ENCODE measurements around the gene HMGCL.
"Not testable (repeated sequence)": the region's sequence is repeated elsewhere in the genome, so short reads cannot be mapped to it uniquely, and the experiment has no call there.

Gene HMGCL

DNA sequence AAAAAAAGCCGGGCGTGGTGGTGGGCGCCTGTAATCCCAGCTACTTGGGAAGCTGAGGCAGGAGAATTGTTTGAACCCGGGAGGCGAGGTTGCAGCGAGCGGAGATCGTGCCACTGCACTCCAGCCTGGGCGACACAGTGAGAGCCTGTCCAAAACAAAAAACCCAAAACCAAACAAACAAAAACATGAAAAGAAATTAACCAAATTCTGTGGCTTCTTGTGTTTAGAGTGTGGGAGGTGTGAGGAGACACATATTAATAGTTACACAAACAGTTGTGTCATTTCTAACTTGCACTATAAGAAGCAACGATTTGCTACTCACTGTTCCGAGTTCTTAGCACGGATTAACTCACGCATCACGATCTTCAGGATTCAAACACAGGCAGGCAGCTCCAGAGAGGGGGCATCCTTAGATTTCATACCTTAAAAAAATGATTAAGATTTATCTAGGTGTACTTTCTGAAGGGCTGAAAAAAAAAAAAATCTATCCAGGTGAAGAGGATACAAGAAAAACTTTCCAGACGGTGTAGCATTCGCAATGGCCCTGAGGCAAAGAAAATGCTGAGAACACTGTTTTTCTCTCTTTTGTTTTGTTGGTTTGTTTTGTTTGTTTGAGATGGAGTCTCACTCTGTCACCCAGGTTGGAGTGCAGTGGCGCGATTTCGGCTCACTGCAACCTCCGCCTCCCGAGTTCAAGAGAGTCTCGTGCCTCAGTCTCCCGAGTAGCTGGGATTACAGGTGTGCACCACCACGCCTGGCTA lies 713 bp upstream of the HMGCL start:
- DNase-seq, result no peak

DNA sequence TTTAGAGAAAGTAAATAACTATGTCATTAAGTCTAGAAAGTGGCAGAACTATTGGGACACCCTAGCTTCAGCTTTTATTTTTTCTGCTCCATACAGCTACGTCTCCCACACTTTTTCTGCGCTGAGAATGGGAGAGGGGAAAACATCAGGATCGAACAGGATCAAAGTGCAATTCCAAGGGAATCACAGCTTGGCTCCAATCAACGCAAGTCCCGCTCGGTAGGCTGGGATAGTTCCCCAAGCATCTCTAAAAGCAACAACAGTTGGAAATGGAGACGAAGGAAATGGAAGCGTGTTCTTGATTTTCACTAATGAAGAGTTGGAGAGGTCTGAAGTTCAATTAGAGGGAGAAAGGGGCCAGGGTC lies 536 bp downstream of the HMGCL start:
- DNase-seq, result no peak

DNA sequence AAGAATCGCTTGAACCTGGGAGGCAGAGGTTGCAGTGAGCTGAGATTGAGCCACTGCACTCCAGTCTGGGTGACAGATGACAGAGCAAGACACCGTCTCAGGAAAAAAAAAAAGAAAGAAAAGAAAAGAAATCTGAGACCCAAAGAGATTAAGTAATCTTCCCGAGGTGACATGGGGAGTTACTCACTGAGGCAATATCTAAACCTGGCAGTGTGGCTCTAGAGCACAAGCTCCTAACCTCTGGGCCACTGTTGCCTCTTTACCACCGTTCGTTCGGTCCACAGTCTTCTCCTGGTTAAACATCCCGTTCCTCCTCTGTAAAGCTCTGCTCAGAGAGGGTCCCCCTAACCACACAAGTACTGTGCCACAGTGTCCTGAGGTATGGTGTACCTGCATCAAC lies 1.5 kb downstream of the HMGCL start:
- DNase-seq, result no peak

DNA sequence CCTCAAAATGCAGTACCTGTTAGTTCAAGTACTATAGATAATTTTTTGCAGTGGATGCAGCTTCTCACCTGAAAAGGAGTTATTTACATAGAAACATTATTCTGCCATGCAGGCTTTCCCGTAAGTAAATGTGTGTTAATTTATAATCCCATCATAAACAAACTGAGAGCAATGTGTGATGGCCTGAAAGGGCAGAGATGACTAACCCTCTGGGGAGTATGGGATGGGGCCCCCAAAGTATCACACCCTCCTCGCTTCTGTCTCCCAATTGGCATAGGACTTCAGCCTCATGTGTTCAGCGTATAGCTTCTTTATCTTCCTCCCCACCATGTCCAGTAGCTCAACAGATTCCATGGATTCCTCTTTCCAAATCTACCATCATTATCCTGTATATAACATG lies 7.6 kb downstream of the HMGCL start:
- DNase-seq, result no peak

DNA sequence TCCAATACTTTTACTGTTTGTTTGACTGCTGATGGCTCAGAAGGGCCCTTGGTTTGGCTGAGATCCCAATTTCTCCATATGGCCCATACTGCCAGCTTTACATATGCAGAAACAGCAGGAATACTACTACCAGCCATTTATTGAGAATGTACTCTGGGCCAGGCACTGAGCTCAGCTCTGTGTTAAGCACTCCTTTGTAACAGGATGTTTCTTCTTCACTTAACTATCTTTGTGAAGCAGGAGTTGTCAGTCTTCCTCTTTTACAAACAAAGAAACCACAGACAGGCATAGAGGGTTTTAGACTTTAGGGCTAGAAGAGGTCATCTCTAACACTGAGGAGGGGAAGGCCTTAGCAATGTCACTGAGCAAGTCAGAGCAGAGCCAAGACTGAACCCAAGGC lies 8.3 kb downstream of the HMGCL start:
- no peak for DNase-seq

DNA sequence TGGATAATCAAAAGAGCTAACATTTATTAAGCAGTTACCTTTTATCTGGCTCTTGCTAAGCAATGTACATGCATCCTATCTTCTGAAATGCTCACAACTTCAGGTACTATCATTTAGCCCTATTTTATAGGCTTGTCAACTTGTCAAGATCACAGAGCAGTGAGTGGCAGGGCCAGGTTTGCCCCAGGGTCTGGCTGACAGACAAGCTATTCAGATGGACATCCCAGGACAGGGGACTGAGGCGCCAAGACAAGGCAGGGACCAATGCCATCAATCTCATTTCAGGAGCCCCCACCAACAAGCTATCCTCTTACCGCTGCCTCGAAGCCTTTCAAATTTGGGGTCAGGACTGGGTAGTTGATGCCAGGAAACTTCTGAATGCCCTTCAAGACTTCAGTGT lies 8.9 kb downstream of the HMGCL start:
- no peak for DNase-seq

DNA sequence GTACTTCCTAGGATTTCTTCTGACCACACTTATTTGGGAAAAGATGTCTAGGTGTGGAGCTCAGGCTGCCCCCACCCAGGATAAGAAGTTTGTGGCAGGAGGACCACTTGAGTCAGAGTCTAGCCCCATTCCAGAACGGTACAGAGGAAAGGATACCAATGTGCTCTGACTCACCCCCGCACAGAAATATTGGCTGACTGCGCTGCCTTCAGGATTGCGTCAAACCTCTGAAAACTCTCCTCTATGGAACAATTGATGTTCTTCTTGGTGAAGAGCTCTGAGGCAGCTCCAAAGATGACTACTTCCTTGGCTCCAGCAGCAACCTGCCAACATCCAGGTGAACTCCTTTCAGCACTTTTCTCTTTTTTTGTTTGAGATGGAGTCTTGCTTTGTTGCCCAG lies 11.2 kb downstream of the HMGCL start:
- DNase-seq, result no peak

DNA sequence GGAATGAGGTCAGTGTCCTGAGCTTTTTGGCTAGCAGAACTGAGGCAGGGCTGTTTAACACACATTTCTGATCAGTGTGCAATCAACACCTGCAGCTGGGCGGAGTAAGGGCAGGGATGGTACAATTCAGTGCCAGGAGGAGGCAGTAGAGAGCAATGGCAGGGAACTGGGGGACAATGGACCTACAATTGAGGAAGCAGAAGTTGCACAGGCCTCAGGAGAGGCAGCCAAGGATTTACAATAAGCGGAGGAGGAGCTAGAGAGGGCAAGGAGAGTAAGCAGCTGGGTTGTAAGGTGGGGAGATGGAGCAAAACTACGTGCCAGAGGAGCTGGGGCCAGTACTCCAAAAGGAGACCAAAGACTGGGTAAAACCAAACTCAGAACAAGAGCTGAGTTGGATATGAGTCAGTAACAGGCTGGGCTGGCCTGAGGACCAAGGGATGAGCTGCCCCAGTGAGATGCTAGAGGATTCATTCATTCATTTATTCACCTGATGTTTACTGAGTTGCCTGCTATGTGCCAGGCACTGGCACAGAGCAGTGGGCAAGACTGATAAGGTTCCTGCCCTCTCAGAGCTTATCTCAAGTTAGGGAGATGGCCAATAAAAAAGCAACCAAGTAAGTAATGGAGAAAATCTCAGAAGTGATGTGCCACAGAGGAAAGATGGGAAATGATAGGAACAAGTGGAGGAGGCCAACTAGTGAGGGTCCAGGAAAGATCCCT lies 14.2 kb downstream of the HMGCL start:
- DNase-seq, result peak in 2 of 3 experiments; percentile 5 to 14

DNA sequence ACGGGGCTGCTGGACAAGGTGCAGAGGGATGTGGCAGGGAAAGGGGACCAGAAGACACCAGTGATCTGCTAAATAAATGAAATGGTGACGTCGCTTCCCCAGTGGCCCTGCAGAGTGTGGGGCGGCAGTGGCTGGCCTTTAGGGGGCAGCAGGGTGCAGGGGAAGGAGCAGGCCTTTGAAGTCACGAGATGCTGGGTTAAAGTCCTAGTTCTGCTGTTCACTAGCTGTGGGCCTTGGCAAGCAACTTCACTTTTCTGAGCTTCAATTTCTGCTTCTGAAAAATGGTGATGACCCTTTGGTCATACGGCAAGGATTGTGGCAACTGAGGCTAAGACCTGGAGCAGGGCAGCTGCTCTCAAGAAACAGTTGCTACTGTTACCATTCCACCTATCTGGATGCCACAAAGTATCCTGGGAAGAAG lies 15.5 kb downstream of the HMGCL start:
- peak; percentile 36 to 58 (median 52) for DNase-seq

DNA sequence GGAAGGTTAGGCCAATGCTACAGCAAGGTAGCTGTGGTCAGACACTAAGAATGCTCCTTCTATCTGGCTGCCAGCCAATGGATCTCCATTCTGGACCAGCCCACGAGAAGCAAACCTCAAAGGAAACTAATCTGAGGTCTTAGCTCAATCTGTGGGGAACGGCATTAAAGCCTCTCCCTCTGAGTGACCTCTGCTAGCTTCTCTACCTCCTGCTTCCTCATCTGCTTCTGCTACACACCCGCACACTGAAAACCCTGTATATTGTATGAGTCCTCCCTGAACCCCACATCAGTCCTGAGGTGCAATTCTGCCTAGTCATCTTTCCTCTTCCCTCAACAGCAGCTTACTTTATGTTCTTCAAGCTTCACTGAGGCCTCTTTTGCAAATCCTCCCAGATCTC lies 17.8 kb downstream of the HMGCL start:
- DNase-seq, result no peak

DNA sequence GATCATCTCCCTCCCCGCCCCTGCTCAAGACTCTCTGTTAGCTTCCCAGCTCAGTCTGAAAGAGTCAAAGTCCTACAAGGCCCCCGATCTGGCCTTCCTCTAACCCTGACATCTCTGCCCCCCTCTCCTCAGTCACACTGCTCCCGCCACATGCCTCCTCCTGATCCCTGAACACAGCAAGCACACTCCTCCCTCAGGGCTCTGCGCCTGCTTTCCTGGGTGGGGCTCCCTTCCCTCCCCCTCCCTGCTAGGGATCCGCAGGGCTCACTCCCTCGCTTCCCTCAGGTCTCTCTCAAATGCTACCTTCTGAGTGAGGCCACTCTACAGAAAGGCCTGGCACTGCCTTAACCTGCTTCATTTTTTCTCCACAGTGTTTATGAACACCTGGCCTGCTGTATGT lies 18.9 kb downstream of the HMGCL start:
- no peak for DNase-seq

DNA sequence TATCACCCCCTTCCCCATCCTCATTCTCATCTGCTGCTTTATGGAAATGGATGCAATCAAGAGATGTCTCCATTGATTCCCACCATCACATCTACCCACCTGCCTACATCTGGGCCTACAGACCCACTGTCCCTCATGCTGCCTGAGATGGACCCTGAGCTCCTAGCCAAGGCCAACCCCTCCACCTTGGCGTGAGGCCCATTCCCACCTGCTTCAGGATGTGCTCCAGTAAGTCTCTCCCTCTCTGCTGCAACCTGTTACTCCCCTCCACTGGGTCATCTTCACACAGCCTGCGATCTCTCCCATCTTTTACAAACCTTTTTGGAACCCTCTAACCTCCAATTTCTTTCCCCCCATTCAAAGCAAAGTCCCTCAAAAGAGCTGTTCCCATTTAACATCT lies 20.2 kb downstream of the HMGCL start:
- no peak for DNase-seq

DNA sequence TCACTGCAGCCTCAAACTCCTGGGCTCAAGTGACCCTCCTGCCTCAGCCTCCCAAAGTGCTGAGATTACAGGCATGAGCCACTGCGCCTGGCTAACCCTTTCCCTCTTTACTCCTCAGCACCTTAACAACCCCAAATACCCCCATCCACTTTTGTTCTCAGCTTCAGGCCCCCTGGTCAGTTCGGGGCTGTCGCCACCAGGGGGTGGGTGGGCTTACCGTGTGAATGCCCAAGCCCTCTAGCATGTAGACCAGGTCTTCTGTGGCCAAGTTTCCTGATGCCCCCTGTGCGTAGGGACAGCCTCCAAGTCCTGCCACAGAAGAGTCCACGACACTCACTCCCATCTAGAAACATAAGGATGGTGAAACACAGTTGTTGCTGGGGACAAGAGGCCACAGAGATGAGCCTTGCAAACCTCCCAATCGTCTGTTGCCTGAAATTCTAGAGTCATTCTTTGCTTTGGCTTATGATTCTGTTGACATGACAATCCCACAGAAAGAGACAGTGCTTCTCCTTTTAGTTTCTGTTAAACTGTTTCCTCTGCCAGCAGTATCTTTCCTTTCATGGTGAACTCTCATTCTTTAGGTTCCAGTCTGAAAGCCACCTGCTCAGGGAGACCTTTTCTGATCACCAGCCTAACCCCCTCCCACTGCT lies 20.9 kb downstream of the HMGCL start:
- DNase-seq, result no peak

DNA sequence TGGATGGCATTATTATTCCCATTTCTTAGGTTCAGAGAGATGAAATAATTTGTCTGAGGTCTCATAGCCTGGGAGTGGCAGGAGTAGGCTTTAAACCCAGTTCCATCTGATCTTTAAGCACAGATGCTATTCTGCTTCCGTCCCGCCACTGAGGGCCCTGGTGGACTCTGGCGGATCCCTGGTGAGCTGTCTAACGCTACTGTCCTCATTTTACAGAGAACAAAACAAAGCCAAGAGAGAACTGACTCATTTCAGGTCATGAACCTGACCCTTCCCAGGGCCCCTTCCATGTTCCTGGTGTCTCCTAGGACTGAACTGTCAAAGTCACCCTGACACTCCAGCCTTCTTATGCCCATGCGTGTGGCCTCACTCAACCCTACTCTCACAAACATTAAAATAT lies 21.6 kb downstream of the HMGCL start:
- no peak for DNase-seq

DNA sequence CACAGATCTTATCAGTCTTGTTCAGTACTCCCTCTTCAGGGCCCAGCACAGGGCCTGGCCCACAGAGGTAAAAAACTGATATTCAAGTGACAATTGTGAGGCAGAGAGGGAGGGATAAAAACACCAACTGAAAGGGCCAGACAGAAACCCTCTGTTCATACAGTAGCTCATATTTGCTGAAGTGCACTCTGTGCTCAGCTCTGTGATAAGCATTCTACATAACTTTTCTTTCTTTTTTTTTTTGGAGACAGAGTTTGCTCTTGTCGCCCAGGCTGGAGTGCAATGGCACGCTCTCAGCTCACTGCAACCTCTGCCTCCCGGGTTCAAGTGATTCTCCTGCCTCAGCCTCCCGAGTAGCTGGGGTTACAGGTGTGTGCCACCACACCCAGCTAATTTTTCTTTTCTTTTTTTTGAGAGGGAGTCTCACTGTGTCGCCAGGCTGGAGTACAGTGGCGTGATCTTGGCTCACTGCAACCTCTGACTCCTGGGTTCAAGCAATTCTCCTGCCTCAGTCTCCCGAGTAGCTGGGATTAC lies 22.4 kb downstream of the HMGCL start:
- not testable (repeated sequence) for DNase-seq

DNA sequence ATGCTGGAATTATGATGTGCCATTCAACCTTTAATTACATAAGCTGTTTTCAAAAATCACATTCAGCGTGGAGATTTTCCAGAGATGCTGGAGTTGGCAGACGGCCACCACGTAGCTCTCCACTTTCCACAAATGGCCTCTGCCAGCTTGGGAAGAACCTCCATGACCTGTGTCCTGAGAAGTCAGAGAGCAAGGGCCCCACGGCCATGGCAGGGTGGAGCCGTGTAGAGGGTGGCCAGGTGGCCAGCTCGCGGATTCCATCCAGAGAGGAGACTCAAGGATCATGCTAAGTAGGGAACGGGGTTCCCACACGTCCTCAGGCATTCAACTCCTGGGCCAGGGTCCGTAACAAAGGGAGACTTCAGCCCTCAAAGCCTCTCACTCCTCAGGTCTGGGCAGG lies 23.4 kb downstream of the HMGCL start:
- peak in 1 of 3 experiments; percentile 56 for DNase-seq

DNA sequence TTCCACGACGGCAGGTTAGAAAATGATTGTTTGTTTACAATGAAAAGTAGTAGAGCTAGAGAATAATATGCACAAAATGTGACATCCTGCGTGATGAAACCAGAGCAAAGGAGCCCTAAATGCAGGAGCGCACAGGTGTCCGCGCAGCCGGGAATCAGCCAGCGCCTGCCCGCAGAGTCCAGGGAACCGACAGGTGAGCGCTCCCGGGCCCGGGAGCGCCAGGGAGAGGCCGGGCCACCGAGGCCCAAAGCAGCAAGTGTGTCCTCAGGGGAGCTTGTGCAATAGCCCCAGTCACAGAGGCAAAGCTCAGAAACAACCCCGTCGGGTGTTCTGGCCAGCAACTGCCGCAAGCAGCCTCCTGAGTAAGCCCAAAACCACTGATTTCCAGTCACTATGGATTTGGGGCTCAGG lies 23.9 kb downstream of the HMGCL start:
- peak in 2 of 3 experiments; percentile 27 to 65 for DNase-seq

DNA sequence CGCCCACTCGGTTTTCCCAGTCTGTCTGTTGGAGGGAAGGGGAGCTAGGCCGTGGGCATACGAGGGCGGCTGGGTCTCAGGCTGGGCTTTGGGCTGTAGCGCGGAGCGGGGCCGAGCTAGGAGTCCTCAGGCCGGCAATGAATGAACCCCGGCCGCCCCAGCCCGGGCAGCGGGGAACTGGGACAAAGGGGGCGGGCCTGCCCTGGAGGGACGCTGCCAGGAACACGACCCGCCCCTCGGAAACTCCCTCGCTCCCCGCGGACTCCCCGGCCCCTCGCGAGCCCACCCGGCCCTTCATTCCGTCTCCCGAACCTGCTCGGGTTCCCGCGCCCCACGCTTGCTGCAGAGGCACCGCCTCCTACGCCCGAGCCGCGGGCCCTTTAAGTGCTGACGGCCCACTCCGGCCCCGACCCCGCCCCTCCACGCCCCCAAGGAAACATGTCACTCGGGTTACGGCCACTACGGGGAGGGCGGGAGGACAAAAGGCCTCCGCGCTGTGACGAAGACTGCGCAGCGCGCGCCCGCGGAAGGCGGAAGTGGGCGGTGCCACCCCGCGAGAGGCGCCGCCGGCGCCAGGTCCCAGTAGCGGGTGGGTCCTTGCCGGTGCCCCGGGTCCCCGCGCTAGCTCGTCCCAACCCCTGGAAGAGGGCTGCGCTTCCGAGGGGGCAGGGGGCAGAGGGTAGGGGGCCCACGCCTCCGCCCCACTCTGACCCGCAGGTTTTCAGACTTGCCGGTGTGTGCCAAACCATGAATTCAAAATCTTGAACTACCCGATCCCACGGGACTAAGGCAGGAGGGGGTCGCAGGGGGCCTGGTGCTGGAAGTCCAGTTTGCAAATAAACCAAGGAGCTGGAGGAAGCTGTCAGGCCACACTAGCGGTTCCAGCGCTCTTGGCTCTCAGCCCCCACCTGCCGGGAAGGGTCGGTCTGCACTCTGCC lies 24.6 kb downstream of the HMGCL start, which contains the start of gene GALE:
TSS of gene GALE (minus strand) at position 355 of the 938 bp plus-strand sequence. CDS start 1,747 bp downstream, outside the sequence.
- DNase-seq, result peak; percentile 94 to 96 (median 95)

DNA sequence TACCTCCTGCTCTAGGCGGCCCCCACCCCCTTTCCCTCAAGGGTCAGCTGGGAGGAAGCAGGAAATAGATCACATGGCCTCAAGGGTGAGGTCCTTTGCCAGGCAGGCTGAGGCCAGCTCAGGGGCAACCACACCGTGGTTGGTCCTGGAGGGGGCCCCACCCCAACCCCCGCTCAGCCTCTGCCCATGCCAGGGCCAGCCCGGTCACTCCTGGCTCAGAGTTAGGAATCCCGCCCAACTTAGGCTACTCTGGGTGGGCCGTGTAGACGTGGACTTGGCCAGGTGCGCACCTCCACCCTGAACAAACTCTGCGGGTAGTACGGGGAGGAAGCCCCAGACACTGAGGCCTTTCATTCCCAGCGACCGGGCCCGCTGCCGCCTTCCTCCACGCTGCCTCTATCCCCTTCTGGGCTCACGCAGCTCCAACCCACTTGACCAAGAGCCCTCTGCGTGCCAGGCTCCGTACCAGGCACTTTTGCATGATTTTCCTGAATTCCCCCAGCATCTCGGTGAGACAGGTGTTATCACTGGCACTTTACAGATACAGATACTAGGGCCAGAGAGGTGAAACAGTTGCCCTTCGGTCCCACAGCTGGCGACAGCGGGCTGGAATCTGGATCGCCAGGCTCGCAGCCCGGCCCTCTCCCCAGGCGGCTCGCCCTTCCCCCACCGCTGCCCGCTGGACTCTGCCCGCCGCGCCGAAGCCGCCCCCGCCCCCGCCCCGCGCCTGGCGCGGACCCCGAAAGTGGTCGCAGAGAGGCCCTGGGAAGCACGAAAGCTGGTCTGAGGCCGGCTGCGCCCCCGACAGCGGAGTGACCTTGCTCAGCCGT lies 25.4 kb downstream of the HMGCL start:
- DNase-seq, result peak in 2 of 3 experiments; percentile 59 to 71

DNA sequence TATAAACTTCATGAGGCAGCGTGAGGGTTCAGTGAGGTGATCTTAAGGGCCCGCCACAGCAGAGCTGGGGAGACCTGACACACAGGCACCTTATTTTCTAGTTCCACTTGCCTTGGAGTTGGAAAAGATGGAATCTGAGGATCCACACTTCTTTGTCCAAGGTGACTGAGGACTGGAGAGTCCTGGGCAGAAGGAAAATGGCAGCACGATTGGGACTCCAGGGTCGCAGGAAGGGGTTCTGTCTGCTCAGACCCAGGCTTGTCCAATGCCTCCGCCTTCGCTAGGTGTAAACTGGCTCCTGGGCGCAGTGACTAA lies 26.0 kb downstream of the HMGCL start:
- DNase-seq, result no peak

DNA sequence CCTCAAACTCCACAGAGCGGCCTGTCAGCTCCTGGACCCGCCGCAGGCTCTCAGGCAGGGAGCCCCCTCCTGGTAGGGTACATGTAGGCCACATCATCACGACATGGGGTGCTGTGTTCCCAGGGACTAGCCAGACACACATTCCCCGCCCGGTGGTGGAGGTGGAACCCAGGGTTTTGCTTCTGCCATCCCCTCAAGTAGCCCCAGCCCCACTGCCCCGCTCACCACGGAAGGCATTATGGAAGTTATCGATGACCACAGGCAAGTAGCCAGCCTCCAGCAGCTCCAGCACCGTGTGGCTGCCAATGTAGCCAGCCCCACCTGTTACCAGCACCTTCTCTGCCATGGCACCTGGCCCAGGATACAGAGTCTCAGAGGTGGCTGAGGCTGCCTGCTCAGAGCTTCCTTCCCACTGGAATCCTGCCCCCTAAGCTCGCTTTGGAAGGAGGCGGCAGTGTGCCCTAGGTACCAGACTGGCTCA lies 26.5 kb downstream of the HMGCL start:
- no peak for DNase-seq
